GM23338 (cell line): ENCODE results near the gene PLAC8. TPM values are rescaled to one million over a fixed set of nuclear protein-coding genes. Genes with fewer than 3 reads are reported as not detected.

Experiments
- ATAC-seq: fragments of 200-7000 bp; cut with Tn5 transposase; 3 replicates; pipeline ENCODE4 v1.9.1; 2020
- DNase-seq: peaks from one replicate; pipeline ENCODE4 v3.0.0-alpha.2; 2015; ENCODE audit warnings: low spot score
- H2AFZ ChIP-seq: fragments of 200-600 bp; sonication (generic); 2 replicates; pipeline ENCODE4 v1.8.0; 2016; ENCODE audit warnings: antibody characterized with exemption, mild to moderate bottlenecking, moderate library complexity
- H3F3A ChIP-seq: fragments of 200-600 bp; sonication (generic); replicated peaks from 2 replicates; pipeline ENCODE4 v1.8.0; 2017; ENCODE audit warnings: antibody characterized with exemption, mixed run types, low read depth
- H3K27ac ChIP-seq: fragments of 200-600 bp; sonication (generic); 2 replicates; pipeline ENCODE4 v1.6.1; 2016; ENCODE audit warnings: low read depth
- H3K27me3 ChIP-seq: fragments of 200-600 bp; sonication (generic); 2 replicates; pipeline ENCODE4 v1.8.0; 2016; ENCODE audit warnings: mild to moderate bottlenecking, mixed run types, moderate library complexity; ENCODE audit not compliant: insufficient read depth
- H3K36me3 ChIP-seq: fragments of 200-600 bp; sonication (generic); 2 replicates; pipeline ENCODE4 v1.8.0; 2016; ENCODE audit warnings: mild to moderate bottlenecking; ENCODE audit not compliant: insufficient read depth
- H3K4me1 ChIP-seq: fragments of 200-600 bp; sonication (generic); 2 replicates; pipeline ENCODE4 v1.8.0; 2016; ENCODE audit warnings: mild to moderate bottlenecking, moderate library complexity; ENCODE audit not compliant: insufficient read depth
- H3K4me2 ChIP-seq: fragments of 200-600 bp; sonication (generic); 2 replicates; pipeline ENCODE4 v1.7.1; 2017; ENCODE audit warnings: mixed run types
- H3K4me3 ChIP-seq: fragments of 200-600 bp; sonication (generic); 2 replicates; pipeline ENCODE4 v1.6.1; 2016; ENCODE audit warnings: mixed run types
- H3K79me2 ChIP-seq: fragments of 200-600 bp; sonication (generic); replicated peaks from 2 replicates; pipeline ENCODE4 v1.8.0; 2017; ENCODE audit warnings: mild to moderate bottlenecking; ENCODE audit not compliant: insufficient read depth
- H3K9me2 ChIP-seq: fragments of 200-600 bp; sonication (generic); 2 replicates; pipeline ENCODE4 v1.8.0; 2017; ENCODE audit not compliant: insufficient read depth
- H4K20me1 ChIP-seq: fragments of 200-600 bp; sonication (generic); replicated peaks from 2 replicates; pipeline ENCODE4 v1.8.0; 2017; ENCODE audit warnings: mild to moderate bottlenecking; ENCODE audit not compliant: insufficient read depth
- H3K27ac Mint-ChIP-seq: 2 replicates; pipeline ENCODE4 v1.8.0; 2020; ENCODE audit warnings: inconsistent platforms, mild to moderate bottlenecking, moderate library complexity, mixed read lengths
- H3K27me3 Mint-ChIP-seq: 3 replicates; pipeline ENCODE4 v1.8.0; 2022; ENCODE audit warnings: low read depth, mild to moderate bottlenecking, moderate library complexity, mixed read lengths, inconsistent platforms; ENCODE audit not compliant: insufficient read depth, poor library complexity
- H3K36me3 Mint-ChIP-seq: 3 replicates; pipeline ENCODE4 v1.8.0; 2021; ENCODE audit warnings: low read depth, mild to moderate bottlenecking, inconsistent platforms, moderate library complexity, mixed read lengths
- H3K4me1 Mint-ChIP-seq: 3 replicates; pipeline ENCODE4 v1.8.0; 2020; ENCODE audit warnings: mild to moderate bottlenecking, inconsistent platforms, mixed read lengths
- H3K4me3 Mint-ChIP-seq: 3 replicates; pipeline ENCODE4 v1.8.0; 2021; ENCODE audit warnings: moderate library complexity, mild to moderate bottlenecking, inconsistent platforms, mixed read lengths
- H3K9me3 Mint-ChIP-seq: 3 replicates; pipeline ENCODE4 v1.8.0; 2020; ENCODE audit warnings: moderate library complexity, mild to moderate bottlenecking, inconsistent platforms, mixed read lengths
- CREB1 ChIP-seq: fragments of 250-450 bp; sonication (Bioruptor Pico); IDR thresholded peaks from 2 replicates; pipeline ENCODE4 v1.5.0; 2020; ENCODE audit warnings: low read depth, mild to moderate bottlenecking, moderate library complexity
- EZH2phosphoT487 ChIP-seq: fragments of 200-600 bp; sonication (generic); IDR thresholded peaks from one replicate; pipeline ENCODE4 v1.8.1; 2018; ENCODE audit warnings: antibody characterized with exemption; ENCODE audit not compliant: unreplicated experiment
- NANOG ChIP-seq: IDR thresholded peaks from 2 replicates; pipeline ENCODE4 v1.6.1; 2016; ENCODE audit warnings: antibody characterized with exemption, borderline replicate concordance
- ZNF114 ChIP-seq: fragments of 250-450 bp; sonication (Bioruptor Pico); IDR thresholded peaks from 2 replicates; pipeline ENCODE4 v1.5.0; 2020; ENCODE audit warnings: mild to moderate bottlenecking, moderate library complexity
- ZNF331 ChIP-seq: fragments of 250-450 bp; sonication (Bioruptor Pico); IDR thresholded peaks from 2 replicates; pipeline ENCODE4 v1.5.0; 2020; ENCODE audit warnings: low read depth, mild to moderate bottlenecking, moderate library complexity
- polyA plus RNA-seq: library from polyadenylated mRNA; unstranded; fragments of >200 nt; fragmentation: Nextera tagmentation; extraction: Ambion mirVana; gene quantifications from 2 replicates; pipeline ENCODE4 v1.2.1, GENCODE V29; 2016
- total RNA-seq: library from RNA; depleted of rRNA; stranded (reverse); fragments of >200 nt; shearing (Covaris generic); gene quantifications from 2 replicates; pipeline ENCODE4 v1.2.3, GENCODE V29; 2014
- TF ChIP-seq, protein P1 (sequence below): fragments of 250-450 bp; sonication (Bioruptor Pico); IDR thresholded peaks from 2 replicates; pipeline ENCODE4 v1.5.0; 2020; ENCODE audit warnings: mild to moderate bottlenecking, moderate library complexity

Gene PLAC8
- total and polyA plus RNA-seq, 2 experiments from 2014 or later: 0.83 to 1.6 TPM

DNA sequence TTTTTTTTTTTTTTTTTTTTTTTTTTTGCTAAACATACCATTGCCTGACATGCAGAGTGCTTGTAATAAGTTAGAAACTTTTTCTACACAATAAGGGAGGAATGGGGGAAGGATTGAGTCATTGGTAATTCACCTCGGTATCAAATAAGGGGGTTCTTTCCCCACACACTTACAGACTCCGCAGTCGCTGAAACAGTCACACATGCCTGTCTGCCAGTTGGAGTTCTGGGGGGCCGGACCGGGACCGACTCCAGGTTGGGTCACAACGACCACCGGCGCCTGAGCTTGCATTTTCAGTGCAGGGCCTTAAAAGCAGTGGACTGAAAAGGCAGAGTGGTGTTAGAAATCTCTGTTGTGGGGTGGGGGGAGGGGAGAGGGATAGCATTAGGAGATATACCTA, 6.9 kb downstream of the PLAC8 start (continued):
- TF ChIP-seq, protein P1, sequence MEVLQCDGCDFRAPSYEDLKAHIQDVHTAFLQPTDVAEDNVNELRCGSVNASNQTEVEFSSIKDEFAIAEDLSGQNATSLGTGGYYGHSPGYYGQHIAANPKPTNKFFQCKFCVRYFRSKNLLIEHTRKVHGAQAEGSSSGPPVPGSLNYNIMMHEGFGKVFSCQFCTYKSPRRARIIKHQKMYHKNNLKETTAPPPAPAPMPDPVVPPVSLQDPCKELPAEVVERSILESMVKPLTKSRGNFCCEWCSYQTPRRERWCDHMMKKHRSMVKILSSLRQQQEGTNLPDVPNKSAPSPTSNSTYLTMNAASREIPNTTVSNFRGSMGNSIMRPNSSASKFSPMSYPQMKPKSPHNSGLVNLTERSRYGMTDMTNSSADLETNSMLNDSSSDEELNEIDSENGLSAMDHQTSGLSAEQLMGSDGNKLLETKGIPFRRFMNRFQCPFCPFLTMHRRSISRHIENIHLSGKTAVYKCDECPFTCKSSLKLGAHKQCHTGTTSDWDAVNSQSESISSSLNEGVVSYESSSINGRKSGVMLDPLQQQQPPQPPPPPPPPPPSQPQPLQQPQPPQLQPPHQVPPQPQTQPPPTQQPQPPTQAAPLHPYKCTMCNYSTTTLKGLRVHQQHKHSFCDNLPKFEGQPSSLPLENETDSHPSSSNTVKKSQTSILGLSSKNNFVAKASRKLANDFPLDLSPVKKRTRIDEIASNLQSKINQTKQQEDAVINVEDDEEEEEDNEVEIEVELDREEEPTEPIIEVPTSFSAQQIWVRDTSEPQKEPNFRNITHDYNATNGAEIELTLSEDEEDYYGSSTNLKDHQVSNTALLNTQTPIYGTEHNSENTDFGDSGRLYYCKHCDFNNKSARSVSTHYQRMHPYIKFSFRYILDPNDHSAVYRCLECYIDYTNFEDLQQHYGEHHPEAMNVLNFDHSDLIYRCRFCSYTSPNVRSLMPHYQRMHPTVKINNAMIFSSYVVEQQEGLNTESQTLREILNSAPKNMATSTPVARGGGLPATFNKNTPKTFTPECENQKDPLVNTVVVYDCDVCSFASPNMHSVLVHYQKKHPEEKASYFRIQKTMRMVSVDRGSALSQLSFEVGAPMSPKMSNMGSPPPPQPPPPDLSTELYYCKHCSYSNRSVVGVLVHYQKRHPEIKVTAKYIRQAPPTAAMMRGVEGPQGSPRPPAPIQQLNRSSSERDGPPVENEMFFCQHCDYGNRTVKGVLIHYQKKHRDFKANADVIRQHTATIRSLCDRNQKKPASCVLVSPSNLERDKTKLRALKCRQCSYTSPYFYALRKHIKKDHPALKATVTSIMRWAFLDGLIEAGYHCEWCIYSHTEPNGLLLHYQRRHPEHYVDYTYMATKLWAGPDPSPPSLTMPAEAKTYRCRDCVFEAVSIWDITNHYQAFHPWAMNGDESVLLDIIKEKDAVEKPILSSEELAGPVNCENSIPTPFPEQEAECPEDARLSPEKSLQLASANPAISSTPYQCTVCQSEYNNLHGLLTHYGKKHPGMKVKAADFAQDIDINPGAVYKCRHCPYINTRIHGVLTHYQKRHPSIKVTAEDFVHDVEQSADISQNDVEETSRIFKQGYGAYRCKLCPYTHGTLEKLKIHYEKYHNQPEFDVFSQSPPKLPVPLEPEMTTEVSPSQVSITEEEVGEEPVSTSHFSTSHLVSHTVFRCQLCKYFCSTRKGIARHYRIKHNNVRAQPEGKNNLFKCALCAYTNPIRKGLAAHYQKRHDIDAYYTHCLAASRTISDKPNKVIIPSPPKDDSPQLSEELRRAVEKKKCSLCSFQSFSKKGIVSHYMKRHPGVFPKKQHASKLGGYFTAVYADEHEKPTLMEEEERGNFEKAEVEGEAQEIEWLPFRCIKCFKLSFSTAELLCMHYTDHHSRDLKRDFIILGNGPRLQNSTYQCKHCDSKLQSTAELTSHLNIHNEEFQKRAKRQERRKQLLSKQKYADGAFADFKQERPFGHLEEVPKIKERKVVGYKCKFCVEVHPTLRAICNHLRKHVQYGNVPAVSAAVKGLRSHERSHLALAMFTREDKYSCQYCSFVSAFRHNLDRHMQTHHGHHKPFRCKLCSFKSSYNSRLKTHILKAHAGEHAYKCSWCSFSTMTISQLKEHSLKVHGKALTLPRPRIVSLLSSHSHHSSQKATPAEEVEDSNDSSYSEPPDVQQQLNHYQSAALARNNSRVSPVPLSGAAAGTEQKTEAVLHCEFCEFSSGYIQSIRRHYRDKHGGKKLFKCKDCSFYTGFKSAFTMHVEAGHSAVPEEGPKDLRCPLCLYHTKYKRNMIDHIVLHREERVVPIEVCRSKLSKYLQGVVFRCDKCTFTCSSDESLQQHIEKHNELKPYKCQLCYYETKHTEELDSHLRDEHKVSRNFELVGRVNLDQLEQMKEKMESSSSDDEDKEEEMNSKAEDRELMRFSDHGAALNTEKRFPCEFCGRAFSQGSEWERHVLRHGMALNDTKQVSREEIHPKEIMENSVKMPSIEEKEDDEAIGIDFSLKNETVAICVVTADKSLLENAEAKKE (CRISPR knock-in tag): no peak
- TF ChIP-seq ZNF114 (no peak), NANOG (no peak)

DNA sequence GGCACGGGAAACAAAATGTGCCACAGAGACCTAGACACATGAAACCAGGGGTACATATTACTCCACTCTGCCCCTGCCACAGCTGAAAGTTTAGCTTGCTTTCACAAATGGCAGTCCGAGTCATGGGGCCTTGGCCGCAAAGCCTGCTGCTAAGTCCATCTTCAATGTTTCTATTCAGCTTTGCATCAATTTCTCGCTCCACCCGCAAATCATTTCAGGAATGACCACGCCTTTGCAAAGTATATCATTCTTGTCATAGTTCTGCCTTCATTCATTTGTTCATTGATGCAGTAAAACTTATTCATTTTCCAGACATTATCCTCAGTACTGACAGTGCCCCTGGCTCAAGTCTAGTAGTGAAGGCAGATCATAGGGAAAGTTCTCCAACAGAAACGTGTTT, 9.5 kb downstream of the PLAC8 start:
- Histone ChIP-seq H4K20me1 (no peaks in the 10 kb centered on the region), H3K4me2 (no peak overlapping the region), H3K27me3 (peaks cover 13% of the 10 kb centered on the region), H2AFZ (no peak overlapping the region), H3K79me2 (no peaks in the 10 kb centered on the region), H3K4me3 (no peak overlapping the region), H3F3A (no peaks in the 10 kb centered on the region), H3K9me2 (no peaks in the 10 kb centered on the region), H3K27ac (no peak overlapping the region), H3K36me3 (no peaks in the 10 kb centered on the region), H3K4me1 (no peaks in the 10 kb centered on the region; the same call in 1 of the 2 replicates)
- Mint-ChIP-seq H3K4me1 (peaks cover 9% of the 10 kb centered on the region), H3K9me3 (no peaks in the 10 kb centered on the region), H3K27me3 (peaks cover 24% of the 10 kb centered on the region), H3K36me3 (no peaks in the 10 kb centered on the region), H3K27ac (no peak overlapping the region), H3K4me3 (no peak overlapping the region)
- no peak for TF ChIP-seq CREB1 (CRISPR knock-in tag)
- TF ChIP-seq ZNF331 (CRISPR knock-in tag): no peak
- no peak for TF ChIP-seq ZNF114
- ATAC-seq (no peak), DNase-seq (no peak)

DNA sequence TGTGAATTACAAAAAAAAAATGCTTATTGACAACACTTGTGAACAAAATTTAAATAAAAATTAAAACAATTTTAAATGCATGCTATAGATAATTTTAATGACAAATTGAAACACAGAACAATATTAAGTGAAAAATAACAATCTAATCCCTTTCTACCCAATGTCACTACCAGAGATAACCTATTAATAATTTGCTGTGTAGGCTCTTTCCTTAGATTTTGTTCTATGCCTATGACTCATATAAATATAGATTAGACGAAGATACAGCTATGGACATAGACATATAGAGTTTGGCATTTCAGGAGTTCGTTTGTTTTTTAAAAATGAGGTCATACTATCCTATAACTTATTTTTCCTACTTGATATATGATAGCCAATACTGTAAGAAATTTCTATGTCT, 18.1 kb downstream of the PLAC8 start:
- TF ChIP-seq EZH2phosphoT487: no peak
- H3K4me1 Mint-ChIP-seq: no peaks in the 10 kb centered on the region; the same call in 2 of the 3 replicates
- H3K9me3 Mint-ChIP-seq: no peaks in the 10 kb centered on the region; the same call in 2 of the 3 replicates
- H2AFZ ChIP-seq: no peak overlapping the region; the same call in 1 of the 2 replicates
- no peaks in the 10 kb centered on the region for H3K9me2 ChIP-seq
- no peak overlapping the region for H3K27ac Mint-ChIP-seq
- H3K4me2 ChIP-seq: no peak overlapping the region
- H3K4me1 ChIP-seq: no peaks in the 10 kb centered on the region
- peaks cover 4% of the 10 kb centered on the region for H3K27me3 Mint-ChIP-seq
- H3K36me3 ChIP-seq: no peaks in the 10 kb centered on the region
- H3F3A ChIP-seq: no peaks in the 10 kb centered on the region
- no peaks in the 10 kb centered on the region for H3K27me3 ChIP-seq
- H3K79me2 ChIP-seq: no peaks in the 10 kb centered on the region
- ATAC-seq: no peak
- no peak overlapping the region for H3K27ac ChIP-seq
- no peak overlapping the region for H3K4me3 ChIP-seq
- H3K4me3 Mint-ChIP-seq: no peak overlapping the region
- DNase-seq: no peak
- no peaks in the 10 kb centered on the region for H4K20me1 ChIP-seq
- H3K36me3 Mint-ChIP-seq: no peaks in the 10 kb centered on the region
